GM18519 (cell line): ENCODE data around the gene XIST.
"Not testable (repeated sequence)": the region's sequence is repeated elsewhere in the genome, so short reads cannot be mapped to it uniquely, and the experiment has no call there.

Experiments used
- ATAC-seq: cut with Tn5 transposase; IDR thresholded peaks from one replicate; pipeline ENCODE4 v1.9.1; 2021; ENCODE audit warnings: mild to moderate bottlenecking, moderate library complexity; ENCODE audit not compliant: unreplicated experiment, low FRiP score

Gene XIST

GRCh38 chrX:73817393-73818199 is 34.9 kb downstream of the XIST start:
- ATAC-seq: no peak

- ATAC-seq: no peak
Measured at GRCh38 chrX:73812256-73812655, 40.3 kb downstream of the XIST start.

GRCh38 chrX:73804109-73804508 is 48.4 kb downstream of the XIST start:
- not testable (repeated sequence) for ATAC-seq

GRCh38 chrX:73799888-73800287 is 52.6 kb downstream of the XIST start:
- no peak for ATAC-seq

GRCh38 chrX:73792511-73792910 is 60.0 kb downstream of the XIST start:
- not testable (repeated sequence) for ATAC-seq

GRCh38 chrX:73785493-73785892 is 67.0 kb downstream of the XIST start:
- no peak for ATAC-seq
